Inferior parietal cortex (tissue), 1 donor: Measurements from ENCODE around the gene GATC.
"Not testable (repeated sequence)": the region's sequence is repeated elsewhere in the genome, so short reads cannot be mapped to it uniquely, and the experiment has no call there.

ENCODE experiments used
- DNase-seq: peaks from one replicate; pipeline ENCODE4 v3.0.0-alpha.2; 2016; ENCODE audit errors: extremely low spot score

Gene GATC

DNA sequence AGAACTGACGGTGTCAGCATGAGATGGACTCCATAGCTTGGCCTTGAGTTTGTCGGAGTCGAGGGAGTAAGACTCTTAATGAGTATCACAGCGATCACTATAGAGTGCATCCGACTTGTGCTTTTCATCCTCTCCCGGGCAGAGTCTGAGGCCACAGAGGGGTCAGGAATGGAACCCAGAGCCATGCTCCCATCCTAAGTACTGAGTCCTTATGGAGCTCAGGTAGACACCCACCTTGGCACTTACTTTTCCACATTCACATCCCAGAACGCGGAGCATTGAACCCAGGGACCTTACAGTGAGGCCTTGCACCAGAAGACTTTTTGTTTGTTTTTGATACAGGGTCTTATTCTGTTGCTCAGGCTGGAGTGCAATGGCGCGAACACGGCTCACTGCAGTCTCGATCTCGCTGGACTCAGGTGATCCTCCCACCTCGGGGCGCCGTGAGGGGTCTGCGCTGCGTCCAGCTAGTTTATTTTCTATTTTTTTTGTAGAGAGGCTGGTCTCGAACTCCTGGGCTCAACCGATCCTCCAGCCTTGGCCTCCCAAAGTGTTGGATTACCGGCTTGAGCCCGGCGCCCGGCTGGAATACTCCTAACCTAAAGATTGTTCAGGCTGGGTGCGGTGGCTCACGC lies 24.0 kb downstream of the GATC start:
- DNase-seq = no peak

DNA sequence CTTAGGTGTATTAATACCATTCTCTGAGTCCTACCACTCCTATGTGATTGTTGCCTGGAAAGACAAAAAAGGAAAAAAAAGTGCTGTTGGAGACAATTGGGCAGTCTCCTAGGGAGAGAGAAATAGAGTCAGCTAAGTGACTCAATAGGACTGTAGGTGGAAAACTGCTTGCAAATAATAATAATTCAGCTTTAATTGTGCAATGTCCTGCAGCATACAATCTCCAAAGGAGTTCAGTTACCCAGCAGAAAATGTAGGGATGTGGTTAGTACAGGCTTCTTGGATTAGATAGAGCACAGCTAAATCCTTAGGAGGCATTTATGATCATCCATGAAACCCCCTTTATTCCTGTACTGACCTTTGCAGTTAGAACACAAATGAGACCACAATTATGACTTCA lies 26.3 kb downstream of the GATC start:
- DNase-seq = no peak

DNA sequence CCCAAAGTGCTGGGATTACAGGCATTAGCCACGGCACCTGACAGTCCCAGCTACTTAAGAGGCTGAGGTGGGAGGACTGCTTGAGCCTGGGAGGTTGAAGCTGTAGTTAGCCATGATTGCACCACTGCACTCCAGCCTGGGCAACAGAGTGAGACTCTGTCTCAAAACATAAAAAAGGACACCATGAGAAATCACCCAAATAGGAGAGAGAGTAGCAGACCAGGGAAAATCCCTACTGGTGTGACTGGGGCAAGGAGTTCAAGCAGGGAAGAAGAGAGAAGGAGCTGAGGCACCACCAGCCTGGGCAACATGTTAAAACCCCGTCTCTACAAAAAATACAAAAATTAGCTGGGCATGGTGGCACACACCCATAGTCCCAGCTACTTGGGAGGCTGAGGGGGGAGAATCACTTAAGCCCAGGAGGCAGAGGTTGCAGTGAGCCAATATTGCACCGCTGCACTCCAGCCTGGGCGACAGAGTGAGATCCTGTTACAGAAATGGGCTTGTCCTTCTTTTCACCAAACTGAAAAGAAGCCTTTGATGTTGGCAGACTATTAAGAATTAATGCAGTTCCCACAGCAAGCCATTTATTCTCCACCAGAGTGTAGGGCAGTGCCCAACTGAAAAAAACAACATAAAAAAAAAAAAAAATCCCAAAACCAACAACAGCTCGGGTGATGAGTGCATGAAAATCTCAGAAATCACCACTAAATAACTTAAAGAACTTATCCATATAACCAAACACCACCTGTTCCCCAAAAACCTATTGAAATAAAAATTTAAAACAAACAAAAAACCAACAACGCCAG lies 27.8 kb downstream of the GATC start:
- DNase-seq = no peak

DNA sequence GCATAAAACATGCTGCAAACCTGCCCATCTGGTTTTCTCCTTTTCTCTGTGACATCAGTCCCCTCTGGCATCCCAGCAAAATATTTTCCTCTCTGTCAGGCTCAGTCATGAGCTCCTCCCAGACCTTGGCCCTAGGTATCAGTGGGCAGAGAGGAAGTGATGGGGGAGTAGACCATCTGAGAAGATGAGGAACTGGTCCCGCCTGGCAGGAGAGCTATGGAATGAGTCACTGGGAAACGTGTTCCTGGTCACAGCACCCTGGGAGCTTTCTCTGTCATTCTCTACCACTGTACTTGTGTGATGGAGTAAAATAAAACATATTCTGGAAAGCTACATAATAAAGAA lies 28.3 kb downstream of the GATC start:
- DNase-seq = no peak

DNA sequence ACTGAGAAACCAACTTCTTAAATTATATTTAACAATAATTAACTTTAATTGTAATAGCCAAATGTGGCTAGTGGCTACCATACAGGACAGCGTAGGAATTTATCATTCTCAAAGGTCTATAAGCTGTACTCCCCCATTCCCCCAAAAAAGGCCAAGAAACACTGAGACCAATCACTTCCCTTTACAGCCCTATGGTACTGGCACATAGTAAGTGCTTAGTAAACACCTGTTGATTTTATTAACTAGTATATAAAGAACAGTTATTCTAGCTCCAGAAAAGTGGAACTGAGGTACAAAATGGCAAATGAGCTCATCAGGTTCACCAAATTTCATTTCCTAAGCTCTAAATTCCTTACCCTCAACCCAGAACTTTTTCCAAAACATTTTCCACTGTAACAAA lies 29.4 kb downstream of the GATC start:
- DNase-seq = no peak

DNA sequence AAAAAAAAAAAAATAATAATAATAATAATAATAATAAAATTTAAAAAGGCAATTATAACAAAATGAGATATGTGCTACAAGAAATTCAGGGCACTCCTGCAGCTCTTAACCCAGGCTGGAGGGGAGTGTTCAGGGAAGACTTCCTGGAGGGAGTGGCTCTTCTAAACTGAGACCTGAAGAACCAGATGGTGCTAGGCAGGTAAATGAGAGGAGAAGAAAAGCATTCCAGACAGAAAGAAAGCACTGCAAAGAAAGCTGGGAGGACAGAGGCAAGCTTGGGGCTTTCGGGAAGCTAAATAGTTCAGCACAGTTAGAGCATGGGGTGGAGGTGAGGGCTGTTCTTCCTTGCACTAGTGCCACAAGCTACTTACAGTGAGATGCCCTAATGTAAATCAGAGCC lies 33.2 kb downstream of the GATC start:
- DNase-seq = no peak

DNA sequence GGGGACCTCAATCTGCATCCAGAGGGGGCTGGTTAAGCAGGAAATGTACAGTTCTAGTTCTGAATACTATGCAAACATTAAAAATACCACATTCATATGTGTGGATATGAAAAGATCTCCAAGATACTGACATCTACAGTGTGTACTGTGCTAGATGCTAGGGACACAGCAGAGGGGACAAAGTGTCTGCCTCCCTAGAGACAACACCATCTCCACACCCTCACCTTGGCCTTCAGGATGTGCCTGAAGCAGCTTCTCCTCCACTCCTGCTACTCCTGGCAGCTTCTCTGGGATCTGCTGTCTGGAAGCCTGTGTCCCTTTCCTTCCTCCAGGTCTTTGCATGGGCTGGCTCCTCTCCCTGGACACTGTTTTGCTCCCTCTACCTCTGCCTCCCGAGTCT lies 34.0 kb downstream of the GATC start:
- DNase-seq = no peak

DNA sequence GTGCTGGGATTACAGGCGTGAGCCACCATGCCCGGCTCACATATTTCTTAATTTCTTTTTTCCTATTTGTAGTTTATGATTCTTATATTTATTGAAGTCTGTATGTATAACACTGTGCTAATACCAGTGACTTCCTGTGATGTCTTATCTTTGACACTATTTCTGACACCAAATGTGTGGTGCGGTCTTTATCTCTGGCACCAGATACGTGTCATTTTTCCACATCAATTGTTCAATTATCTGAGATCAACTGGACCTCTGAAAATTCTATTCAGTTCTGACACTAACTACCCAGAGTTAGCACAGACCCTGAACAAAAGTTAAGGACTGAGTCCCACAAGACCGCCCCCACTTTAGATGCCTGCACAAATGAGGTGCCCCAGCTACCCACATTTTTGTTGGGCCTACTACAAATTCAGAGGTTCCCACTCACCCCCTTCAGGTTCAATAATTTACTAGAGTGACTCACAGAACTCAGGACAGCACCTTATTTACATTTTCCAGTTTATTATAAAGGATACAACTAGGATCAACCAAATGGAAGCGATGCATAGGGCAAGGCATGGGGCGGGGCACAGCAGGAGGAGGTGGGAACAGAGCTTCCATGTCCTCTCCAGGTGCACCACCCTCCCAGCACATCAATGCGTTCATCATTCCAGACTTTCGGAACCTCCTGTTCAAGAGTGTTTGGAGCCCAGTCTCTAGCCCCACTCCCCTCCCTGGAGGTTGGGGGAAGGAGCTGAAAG lies 35.0 kb downstream of the GATC start:
- DNase-seq = no peak

DNA sequence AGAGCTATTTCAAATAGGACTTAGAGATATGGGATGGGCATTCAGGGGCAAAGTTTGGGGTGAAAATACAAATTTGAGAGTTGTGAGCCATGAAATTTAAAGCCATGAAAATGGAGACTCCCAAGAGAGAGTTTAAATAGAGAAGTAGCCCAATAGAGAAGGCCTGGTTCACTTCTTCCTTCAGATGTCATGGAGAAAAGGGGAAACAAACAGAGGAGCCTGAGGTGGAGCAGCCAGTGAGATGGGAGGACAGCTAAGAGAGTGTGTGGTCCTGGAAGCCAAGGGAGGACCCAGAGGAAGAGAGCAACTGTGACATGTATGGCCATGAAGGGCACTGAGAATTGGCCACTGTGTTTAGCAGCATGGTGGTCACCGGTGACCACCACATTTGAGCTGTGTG lies 37.4 kb downstream of the GATC start:
- DNase-seq = no peak

DNA sequence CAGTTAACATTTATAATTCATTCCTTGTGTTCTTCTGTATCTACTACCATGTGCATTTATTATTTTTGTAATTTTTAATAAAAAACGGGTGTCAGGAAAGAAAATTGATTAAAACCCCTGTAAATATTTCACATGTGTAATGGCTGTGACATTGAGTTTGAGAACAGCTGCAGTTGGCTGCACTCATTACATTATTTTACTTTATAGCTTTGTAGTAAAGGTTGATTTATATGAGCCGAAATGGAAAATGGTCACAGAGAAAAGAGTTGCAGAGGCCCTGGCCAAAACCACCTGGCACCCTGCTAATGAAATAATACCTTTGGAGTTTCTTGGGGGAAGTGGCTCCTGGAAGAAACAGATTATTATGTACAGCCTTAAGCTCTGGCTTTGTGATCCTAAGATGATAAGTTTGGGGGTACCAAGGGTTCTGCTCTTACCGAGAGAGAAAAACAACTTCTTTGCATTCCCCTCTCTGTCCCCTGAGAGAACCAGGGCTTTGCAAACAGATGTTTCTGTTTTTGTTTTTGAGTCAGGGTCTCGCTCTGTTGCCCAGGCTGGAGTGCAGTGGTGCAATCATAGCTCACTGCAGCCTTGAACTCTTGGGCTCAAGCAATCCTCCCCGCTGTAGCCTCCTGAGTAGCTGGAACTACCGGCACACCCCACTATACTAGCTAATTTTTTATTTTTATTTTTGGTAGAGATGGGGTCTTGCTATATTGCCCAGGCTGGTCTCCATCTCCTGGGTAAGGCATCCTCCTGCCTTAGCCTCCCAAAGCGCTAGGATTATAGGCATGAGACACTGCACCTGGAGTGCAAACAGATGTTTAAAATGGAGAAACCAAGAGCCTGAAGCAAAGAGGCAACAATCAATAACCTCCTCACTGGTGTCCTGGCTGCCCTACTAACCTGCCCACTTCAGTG lies 40.0 kb downstream of the GATC start:
- no peak for DNase-seq

DNA sequence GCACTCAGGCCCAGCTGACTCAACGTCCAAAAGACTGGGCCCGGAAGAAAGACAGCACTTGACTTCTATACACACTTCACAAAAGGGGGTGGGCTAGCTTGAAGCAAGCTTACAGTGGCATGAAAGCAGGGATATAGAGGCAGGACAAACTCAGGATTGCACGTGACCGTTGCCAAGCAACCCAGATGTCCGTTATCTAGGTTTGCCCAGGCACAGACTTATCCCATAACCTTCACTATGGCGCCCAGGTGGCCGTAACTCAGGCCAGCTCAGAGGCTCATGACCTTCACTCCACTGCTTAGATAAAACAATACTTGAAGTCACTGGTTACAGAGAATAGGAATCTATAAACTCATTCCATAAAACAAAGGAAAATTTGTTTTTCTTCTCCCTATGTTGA lies 41.3 kb downstream of the GATC start:
- not testable (repeated sequence) for DNase-seq

DNA sequence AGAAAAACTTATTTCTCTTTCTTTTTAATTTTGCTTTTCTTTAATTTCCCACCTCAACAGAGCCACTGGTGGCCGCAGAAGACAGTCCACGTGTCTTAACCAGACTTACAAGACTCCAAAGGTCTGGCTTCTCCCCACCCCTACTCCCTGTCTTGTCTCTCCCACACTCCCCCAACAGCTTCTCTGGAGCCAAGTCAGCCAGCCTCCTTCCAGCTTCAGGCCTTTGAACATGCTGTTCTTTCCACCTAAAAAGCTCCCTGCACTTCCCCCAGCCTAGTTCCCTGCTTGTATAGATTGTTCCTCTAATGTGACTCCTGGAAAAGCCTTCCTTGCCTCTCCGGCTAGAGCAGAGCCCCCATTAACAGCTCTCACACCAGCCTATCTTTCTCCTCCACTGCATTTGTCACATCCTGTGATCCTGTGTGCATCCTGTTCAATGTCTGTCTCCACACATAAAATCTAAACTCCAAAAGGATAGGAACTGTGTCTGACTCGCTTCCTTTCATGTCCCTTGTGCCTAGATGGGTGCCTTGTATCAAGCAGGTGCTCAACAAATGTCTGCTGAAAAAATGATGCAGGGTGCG lies 41.9 kb downstream of the GATC start:
- DNase-seq = no peak

DNA sequence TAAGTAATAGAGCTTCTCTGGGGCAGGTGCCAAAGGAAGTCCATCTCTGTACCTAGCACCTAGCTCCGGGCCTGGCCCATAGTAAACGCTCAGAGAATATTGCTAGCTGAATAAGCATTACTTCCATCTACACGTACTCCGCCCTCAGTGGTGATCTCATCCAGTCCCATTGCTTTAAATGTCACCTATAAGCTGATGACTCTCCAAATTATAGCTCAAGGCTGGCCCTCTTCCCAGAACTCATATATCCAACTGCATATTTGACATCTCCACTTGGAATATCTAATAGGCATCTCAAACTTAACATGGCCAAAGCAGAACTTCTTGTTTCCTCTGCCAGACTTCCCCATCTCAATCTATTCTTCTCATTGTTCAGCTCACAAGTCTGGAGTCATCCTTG lies 42.8 kb downstream of the GATC start:
- no peak for DNase-seq

DNA sequence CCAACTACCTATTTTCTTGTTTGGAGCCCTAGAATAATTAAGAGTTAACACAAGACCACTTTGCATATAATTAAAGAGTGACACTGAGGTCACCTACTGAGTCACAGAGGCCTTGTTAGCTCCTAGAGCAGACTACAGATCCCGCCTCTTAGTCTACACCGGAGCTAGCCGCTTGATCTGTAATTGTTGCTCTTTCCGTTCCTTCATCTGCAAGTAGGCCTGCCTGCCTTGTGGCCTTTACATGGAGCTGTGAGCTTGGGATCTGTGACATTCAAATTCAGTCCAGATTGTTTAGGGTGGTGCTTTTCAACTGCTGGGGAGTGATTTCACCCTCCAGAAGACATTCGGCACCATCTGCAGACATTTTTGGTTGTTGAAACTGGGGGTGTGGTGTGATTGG lies 44.1 kb downstream of the GATC start:
- no peak for DNase-seq

DNA sequence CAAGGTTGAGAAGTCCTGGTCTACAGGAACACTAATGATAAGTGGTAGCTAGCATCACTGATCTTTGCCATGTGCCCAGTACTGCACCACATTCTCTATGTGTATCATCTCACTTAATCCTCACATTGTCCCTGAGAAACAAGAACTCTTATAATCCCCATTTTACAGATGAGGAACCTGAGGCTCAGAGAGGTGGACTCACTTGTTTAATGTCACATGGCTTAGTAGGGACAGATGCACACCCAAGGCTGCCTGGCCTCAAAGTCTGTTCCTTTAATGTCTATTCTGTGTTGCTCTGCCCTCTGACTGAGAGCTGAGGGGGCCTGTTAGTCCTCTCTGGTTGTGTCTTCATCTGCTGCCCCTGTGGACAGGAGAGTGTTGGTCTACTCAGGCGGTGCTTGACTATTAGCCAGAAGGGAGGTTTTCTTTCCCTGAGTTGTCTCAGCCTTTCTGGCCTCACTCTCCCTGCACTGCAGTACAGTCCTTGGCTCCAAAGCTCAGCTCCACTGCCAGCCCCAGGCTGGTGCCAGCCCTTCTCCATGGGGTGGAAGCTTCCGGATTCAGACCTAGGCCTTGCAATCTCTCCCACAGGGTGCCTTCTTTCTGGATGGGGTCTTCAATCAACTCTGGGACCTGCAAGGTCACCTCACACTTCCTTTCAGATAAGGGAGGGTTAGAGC lies 44.7 kb downstream of the GATC start:
- no peak for DNase-seq

DNA sequence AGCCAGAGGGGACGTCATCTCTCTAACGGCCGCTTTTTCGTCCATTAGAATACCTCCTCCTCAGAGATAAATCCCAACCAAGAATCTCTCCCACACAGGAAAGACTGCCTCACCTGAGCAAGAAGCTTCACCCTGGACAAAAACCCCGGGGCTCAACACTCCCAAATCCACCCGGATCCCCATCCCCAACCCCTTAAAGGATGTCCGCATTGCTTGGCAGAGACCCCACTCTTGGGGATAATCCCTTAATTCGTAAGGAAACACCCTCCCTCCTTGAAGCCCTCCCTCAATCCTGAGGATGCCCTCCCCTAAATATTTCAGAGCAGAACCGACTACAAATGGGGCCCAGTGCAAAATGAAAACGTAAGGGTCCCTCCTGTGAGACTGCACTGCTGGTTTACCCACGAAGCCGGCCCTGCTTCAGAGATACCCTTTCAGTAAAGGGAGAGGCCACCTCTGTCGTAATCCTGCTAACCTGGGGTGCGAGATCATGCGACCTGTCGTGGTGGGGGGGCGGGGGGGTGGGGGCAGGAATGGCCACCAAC lies 49.0 kb downstream of the GATC start:
- DNase-seq = no peak

DNA sequence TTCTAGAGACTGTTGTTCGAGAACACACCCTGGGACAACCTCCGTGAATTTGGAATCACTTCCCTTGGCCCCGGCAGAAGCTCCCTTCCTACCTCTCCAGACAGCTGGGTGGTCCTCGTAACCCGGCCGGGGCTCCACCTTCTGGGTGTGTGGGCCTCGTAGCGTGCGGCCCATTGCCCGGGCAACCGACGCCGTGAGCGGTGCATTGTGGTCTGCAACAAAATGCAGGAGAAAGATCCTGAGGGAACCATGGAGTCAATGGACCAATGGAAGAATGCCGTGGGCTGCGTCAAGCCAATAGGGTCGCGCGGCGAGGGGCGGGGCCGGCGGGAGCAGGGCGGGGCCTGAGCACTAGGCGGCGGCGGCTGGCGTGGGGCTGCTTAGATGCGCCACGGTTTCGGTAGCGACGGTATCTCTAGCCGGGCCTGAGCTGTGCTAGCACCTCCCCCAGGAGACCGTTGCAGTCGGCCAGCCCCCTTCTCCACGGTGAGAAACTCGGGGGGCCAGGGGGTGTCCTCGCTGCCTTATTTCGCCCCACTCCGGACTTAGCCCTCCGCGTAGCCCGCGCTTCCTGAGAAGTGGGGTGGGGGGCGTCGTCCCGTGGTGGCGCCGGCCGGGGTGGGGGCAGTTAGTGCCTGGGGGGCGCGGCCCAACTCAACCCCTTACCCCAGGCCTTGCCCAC lies 49.6 kb downstream of the GATC start, which contains the start of gene DYNLL1:
Gene DYNLL1 (plus strand): TSS at position 383 of the 682 bp plus-strand sequence. CDS start 309 bp downstream, outside the sequence.
- DNase-seq = peak; percentile 94

DNA sequence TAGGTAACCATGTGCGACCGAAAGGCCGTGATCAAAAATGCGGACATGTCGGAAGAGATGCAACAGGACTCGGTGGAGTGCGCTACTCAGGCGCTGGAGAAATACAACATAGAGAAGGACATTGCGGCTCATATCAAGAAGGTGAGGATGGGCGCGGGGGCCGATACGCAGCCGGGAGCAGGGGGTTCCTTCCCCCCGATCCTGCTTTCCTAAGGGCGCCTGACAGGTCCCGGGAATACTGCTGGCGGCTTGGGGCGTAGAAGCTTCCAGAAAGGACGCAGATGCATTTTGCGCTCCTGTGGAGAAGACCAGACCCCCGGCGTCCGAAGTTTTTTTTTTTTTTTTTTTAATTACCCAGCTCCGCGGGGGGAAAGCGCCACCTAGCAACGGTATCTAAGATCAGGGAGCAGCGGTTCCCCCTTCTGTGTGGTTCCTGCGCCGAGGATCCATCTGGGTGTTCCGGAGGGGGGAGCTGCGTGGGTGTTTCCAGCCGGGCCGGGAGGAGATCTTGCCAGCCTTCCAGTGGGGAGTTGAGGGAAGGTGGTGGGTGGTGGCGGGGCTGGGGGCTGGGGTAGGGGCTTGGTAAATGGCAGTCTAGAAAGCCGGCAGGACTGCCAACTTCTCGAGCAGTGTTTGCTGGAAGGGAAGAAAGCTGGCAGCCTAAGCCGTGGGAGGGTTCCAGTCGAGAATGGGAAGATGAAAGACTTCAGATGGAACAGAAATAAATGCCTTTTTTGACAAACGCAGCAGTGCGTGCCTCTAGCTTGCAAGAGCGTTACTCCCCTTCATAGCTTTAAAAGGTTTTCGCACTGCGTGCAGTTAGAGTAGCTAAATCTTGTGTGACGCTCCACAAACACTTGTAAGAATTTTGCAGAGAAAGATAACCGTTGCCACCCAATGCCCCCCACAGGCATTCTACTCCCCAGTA lies 50.4 kb downstream of the GATC start:
- DNase-seq = no peak
